B cell (primary cell): Measurements from ENCODE around the gene PDHA1. TPM values are rescaled to one million over a fixed set of nuclear protein-coding genes. Genes with fewer than 3 reads are reported as not detected.

Source experiments
- ATAC-seq: fragments of 200-7000 bp; cut with Tn5 transposase; one replicate; pipeline ENCODE4 v1.10.0; 2021; ENCODE audit warnings: low read depth, mild to moderate bottlenecking, moderate number of reproducible peaks, moderate library complexity
- CTCF ChIA-PET: fragments of 350-600 bp; sonication (Branson Sonifier 250); formaldehyde crosslinking; loops from one replicate; lab custom pipeline; 2021; ENCODE audit warnings: antibody characterized with exemption, inconsistent platforms; lab: Charles Lee
- POLR2A ChIA-PET: fragments of 350-600 bp; sonication (Branson Sonifier 250); formaldehyde crosslinking; loops from one replicate; lab custom pipeline; 2021; ENCODE audit warnings: antibody characterized with exemption; lab: Charles Lee
- DNase-seq: peaks from one replicate; pipeline ENCODE4 v3.0.0; 2013
- H2AFZ ChIP-seq: 2 replicates; pipeline ENCODE4 v1.6.1; 2012; ENCODE audit warnings: mild to moderate bottlenecking, low read depth, low read length; ENCODE audit not compliant: insufficient read depth, poor library complexity, severe bottlenecking
- H3K27ac ChIP-seq, 2 donors: 1 replicate in 1 of 2; 2 replicates in 1 of 2; pipeline ENCODE4 v1.5.1; 2012 to 2013; ENCODE audit warnings: low read length in 2 of 2, mild to moderate bottlenecking in 2 of 2, moderate library complexity in 1 of 2
- H3K27me3 ChIP-seq, 4 experiments: fragments of 200-600 bp in 1 of 4; sonication (generic) in 1 of 4; replicated peaks in 1 of 4; 1 replicate in 2 of 4; 2 replicates in 2 of 4; pipeline versions ENCODE4 v1.6.1 to v1.7.0; 2013 to 2016; ENCODE audit warnings: low read length in 3 of 4, mild to moderate bottlenecking in 2 of 4, mixed read lengths in 1 of 4, moderate library complexity in 1 of 4; ENCODE audit not compliant: insufficient read depth in 4 of 4, control insufficient read depth in 3 of 4; ENCODE audit errors: control extremely low read depth in 1 of 4
- H3K36me3 ChIP-seq, 2 experiments: replicated peaks in 1 of 2; 1 replicate in 1 of 2; 2 replicates in 1 of 2; pipeline versions ENCODE4 v1.6.1 to v1.7.1; 2013; ENCODE audit warnings: low read length in 1 of 2; ENCODE audit not compliant: insufficient read depth in 2 of 2, control insufficient read depth in 1 of 2; ENCODE audit errors: control extremely low read depth in 1 of 2, extremely low read depth in 1 of 2
- H3K4me1 ChIP-seq, 2 donors: fragments of 200-600 bp in 1 of 2; sonication (generic) in 1 of 2; 1 replicate in 1 of 2; 2 replicates in 1 of 2; pipeline versions ENCODE4 v1.5.1 to v1.6.1; 2013 to 2017; ENCODE audit warnings: low read length in 2 of 2; ENCODE audit not compliant: control insufficient read depth in 2 of 2, insufficient read depth in 2 of 2
- H3K4me2 ChIP-seq: replicated peaks from 2 replicates; pipeline ENCODE3; 2012; ENCODE audit warnings: mild to moderate bottlenecking, low read depth, low read length; ENCODE audit not compliant: poor library complexity, severe bottlenecking
- H3K4me3 ChIP-seq, 5 experiments: fragments of 200-600 bp in 1 of 5; sonication (generic) in 1 of 5; 1 replicate in 3 of 5; 2 replicates in 2 of 5; pipeline versions ENCODE4 v1.5.1 to v1.7.0; 2011 to 2016; ENCODE audit warnings: low read length in 4 of 5, mild to moderate bottlenecking in 4 of 5, low read depth in 2 of 5, control low read depth in 1 of 5, moderate library complexity in 1 of 5; ENCODE audit not compliant: insufficient read depth in 1 of 5; ENCODE audit errors: control extremely low read depth in 1 of 5, extremely low read depth in 1 of 5
- H3K79me2 ChIP-seq: fragments of 200-600 bp; sonication (generic); one replicate; pipeline ENCODE4 v1.6.0; 2016; ENCODE audit warnings: low read length; ENCODE audit not compliant: control insufficient read depth, insufficient read depth
- H3K9ac ChIP-seq: fragments of 200-600 bp; sonication (generic); 2 replicates; pipeline ENCODE4 v1.6.1; 2017; ENCODE audit warnings: mild to moderate bottlenecking, low read length, moderate library complexity
- H3K9me3 ChIP-seq, 3 donors: one replicate each; pipeline versions ENCODE4 v1.6.1 to v1.7.1; 2013; ENCODE audit warnings: low read length in 2 of 3; ENCODE audit not compliant: control insufficient read depth in 2 of 3, insufficient read depth in 1 of 3; ENCODE audit errors: control extremely low read depth in 1 of 3
- H4K20me1 ChIP-seq: 2 replicates; pipeline ENCODE4 v1.6.0; 2012; ENCODE audit warnings: mild to moderate bottlenecking, low read length; ENCODE audit not compliant: insufficient read depth, control insufficient read depth, poor library complexity, severe bottlenecking
- H3K27ac Mint-ChIP-seq: one replicate; pipeline ENCODE4 v1.8.0; 2021; ENCODE audit warnings: mixed read lengths
- H3K27me3 Mint-ChIP-seq: one replicate; pipeline ENCODE4 v1.8.0; 2021; ENCODE audit warnings: mixed read lengths
- H3K4me1 Mint-ChIP-seq: one replicate; pipeline ENCODE4 v1.8.0; 2021; ENCODE audit warnings: mixed read lengths
- H3K4me3 Mint-ChIP-seq: one replicate; pipeline ENCODE4 v1.8.0; 2021; ENCODE audit warnings: mixed read lengths
- H3K9me3 Mint-ChIP-seq: one replicate; pipeline ENCODE4 v1.8.0; 2022; ENCODE audit warnings: mixed read lengths; ENCODE audit not compliant: insufficient read depth
- EZH2 ChIP-seq: IDR thresholded peaks from 2 replicates; pipeline ENCODE4 v1.6.1; 2012; ENCODE audit warnings: borderline replicate concordance, low read depth, mild to moderate bottlenecking, moderate library complexity, low read length; ENCODE audit not compliant: insufficient read depth, poor library complexity, severe bottlenecking
- WGBS: methylation state at CpG from one replicate; pipeline ENCODE4 v1.1.5; 2013; ENCODE audit warnings: missing lambda C conversion rate; ENCODE audit not compliant: insufficient coverage; 5-methylcytosine and 5-hydroxymethylcytosine counted together
- intact Hi-C: fragments of 100-400 bp; cut with micrococcal nuclease; formaldehyde crosslinking; loops from one replicate; pipeline ENCODE4 v1.10.0; 2022
- polyA plus RNA-seq: library from polyadenylated mRNA; depleted of rRNA; stranded (reverse); fragments of >200 nt; gene quantifications from 2 replicates; pipeline ENCODE4 v1.2.3, GENCODE V29; 2012
- total RNA-seq, 2 donors: library from RNA; stranded (reverse); fragments of 120-200 nt in 1 of 2; gene quantifications; 1 replicate in 1 of 2; 2 replicates in 1 of 2; pipeline versions ENCODE4 v1.2.3 to v1.2.4, GENCODE V29; 2013 to 2022
- TF ChIP-seq, protein P1 (sequence below): fragments of 200-600 bp; IDR thresholded peaks from one replicate; pipeline ENCODE4 v1.8.0; 2022; ENCODE audit warnings: antibody characterized with exemption, mild to moderate bottlenecking

The PDHA1 gene
- total and polyA plus RNA-seq, 2 donors (not counting 1 experiment from before 2014, with no cell fraction given), result 82.4 to 106 TPM

DNA sequence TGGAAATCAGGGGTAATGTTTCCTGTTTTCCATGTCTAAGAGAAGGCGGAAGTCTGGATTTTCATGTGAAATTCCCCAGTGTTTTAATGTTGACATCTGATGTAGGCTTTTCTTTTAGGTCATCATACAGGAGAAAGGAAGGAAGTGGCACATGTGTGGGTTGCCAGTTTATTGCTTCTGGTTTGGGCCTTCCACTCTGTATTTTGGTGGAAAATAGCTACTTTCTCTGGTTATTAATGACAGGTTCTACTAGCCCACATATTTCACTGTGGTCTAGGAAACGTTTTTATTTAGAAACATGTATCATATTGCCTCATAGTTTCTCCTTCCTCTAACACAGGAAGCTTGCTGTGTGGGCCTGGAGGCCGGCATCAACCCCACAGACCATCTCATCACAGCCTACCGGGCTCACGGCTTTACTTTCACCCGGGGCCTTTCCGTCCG is 7.2 kb downstream of the PDHA1 start:
- Mint-ChIP-seq H3K4me3 (peak overlapping the region; percentile 29), H3K27ac (peak overlapping the region; percentile 89), H3K9me3 (no peaks in the 10 kb centered on the region), H3K4me1 (peaks cover 18% of the 10 kb centered on the region), H3K27me3 (no peaks in the 10 kb centered on the region)
- no peak overlapping the region for H3K4me3 ChIP-seq
- H3K36me3 ChIP-seq, result peaks cover 0 to 35% of the 10 kb centered on the region in 2 experiments
- ATAC-seq (peak; percentile 36), DNase-seq (peak; percentile 19)
- WGBS, result 33% methylated on average over 1 of the region's 8 CpGs
- H3K4me2 ChIP-seq, result no peak overlapping the region
- no peak overlapping the region for H3K9ac ChIP-seq
- no peak for TF ChIP-seq EZH2
- TF ChIP-seq, protein P1, sequence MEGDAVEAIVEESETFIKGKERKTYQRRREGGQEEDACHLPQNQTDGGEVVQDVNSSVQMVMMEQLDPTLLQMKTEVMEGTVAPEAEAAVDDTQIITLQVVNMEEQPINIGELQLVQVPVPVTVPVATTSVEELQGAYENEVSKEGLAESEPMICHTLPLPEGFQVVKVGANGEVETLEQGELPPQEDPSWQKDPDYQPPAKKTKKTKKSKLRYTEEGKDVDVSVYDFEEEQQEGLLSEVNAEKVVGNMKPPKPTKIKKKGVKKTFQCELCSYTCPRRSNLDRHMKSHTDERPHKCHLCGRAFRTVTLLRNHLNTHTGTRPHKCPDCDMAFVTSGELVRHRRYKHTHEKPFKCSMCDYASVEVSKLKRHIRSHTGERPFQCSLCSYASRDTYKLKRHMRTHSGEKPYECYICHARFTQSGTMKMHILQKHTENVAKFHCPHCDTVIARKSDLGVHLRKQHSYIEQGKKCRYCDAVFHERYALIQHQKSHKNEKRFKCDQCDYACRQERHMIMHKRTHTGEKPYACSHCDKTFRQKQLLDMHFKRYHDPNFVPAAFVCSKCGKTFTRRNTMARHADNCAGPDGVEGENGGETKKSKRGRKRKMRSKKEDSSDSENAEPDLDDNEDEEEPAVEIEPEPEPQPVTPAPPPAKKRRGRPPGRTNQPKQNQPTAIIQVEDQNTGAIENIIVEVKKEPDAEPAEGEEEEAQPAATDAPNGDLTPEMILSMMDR, result no peak
- peak overlapping the region; percentile 1 for H2AFZ ChIP-seq
- peaks cover 5 to 13% of the 10 kb centered on the region in 2 donors for H3K4me1 ChIP-seq
- POLR2A ChIA-PET, result no interaction called here
- no peaks in the 10 kb centered on the region for H3K27me3 ChIP-seq
- H3K27ac ChIP-seq, result peak overlapping the region; percentile 57 to 67
- CTCF ChIA-PET, result no interaction called here
- H3K9me3 ChIP-seq, result no peaks in the 10 kb centered on the region
- intact Hi-C loops, result no loop called here
- H4K20me1 ChIP-seq, result no peaks in the 10 kb centered on the region
- peaks cover 4% of the 10 kb centered on the region for H3K79me2 ChIP-seq

DNA sequence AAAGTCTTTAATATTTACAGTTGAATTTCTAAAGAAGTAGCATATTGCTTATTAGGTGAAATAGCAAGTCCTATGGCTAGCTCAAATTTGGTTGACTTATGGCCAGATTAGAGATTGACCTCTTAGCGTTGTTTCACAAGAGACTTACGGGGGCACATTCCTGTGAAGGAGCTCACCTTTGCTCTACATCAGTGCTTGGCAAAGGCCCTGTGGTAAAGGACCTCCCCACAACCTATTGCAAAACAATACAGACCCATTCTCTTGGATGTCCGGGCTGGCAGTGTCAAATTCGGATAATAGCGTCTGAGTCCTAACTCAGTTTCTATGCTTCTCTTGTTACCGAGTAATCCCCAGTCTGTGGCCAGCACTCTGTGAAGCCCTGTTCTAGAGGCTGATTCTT is 10.9 kb downstream of the PDHA1 start:
- no peak for DNase-seq
- no peak overlapping the region for H3K4me3 Mint-ChIP-seq
- TF ChIP-seq EZH2, result no peak
- TF ChIP-seq, protein P1, result no peak

More for the DNA sequence above, 10.9 kb downstream of the PDHA1 start:
- intact Hi-C loops, result no loop called here
- no peak overlapping the region for H3K9ac ChIP-seq
- H3K4me1 Mint-ChIP-seq, result peaks cover 13% of the 10 kb centered on the region
- ChIA-PET POLR2A (no interaction called here), CTCF (interaction anchor here (0.5 kb wide), 1 partner anchor 25 kb away, joined by 5 read pairs; no protein-coding TSS in a partner anchor)
- no peak overlapping the region for H3K4me3 ChIP-seq
- H3K27ac Mint-ChIP-seq, result no peak overlapping the region
- no peaks in the 10 kb centered on the region for H3K27me3 Mint-ChIP-seq
- H2AFZ ChIP-seq, result no peak overlapping the region
- H4K20me1 ChIP-seq, result no peaks in the 10 kb centered on the region
- WGBS, result no CpG with 5 or more reads among the region's 6 CpGs
- no peaks in the 10 kb centered on the region for H3K27me3 ChIP-seq
- peaks cover 5 to 13% of the 10 kb centered on the region in 2 donors for H3K4me1 ChIP-seq
- no peak for ATAC-seq
- no peaks in the 10 kb centered on the region for H3K9me3 ChIP-seq
- H3K27ac ChIP-seq, result no peak overlapping the region
- H3K9me3 Mint-ChIP-seq, result no peaks in the 10 kb centered on the region
- H3K36me3 ChIP-seq, result peaks cover 0 to 65% of the 10 kb centered on the region in 2 experiments
- H3K79me2 ChIP-seq, result no peaks in the 10 kb centered on the region
- H3K4me2 ChIP-seq, result no peak overlapping the region
